ENCODE data around the gene VAV2.

VAV2 gene

DNA sequence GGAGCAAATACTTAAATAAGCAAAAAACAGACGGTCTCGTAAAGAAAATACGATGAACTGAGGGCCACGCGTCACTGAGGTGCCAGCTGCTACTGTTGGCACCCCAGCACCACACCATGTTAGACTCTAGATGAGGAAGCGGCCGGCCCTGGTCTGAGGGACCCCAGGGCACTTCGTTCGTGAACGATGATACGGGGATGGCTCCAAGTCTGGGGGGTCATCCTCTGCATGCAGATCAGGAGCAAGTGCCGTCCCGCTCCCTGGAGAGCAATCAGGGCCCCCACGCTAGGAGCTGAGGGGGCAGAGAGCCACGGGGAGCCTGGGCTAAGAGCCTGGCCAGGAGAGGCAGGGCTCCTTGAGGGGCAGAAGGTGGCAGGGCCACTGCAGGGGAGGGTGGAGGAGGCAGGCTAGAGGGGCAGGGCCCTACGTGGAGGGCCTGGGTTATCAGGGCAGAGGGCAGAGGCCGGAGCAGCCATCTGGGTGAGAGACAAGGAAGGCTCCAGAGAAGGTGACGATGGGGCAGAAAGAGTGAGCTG lies 278.1 kb downstream of the VAV2 start:
- DNase-seq (ENCODE audit: low spot score in 2 of 2): no peak
- ATAC-seq: no peak
- no peaks in the 10 kb centered on the region for H3K36me3 Mint-ChIP-seq
- peaks cover 5% of the 10 kb centered on the region for H3K4me1 Mint-ChIP-seq
- no peaks in the 10 kb centered on the region for H3K9me3 Mint-ChIP-seq
- H3K4me3 Mint-ChIP-seq: no peak overlapping the region
- peak overlapping the region; percentile 63 for H3K27ac Mint-ChIP-seq

DNA sequence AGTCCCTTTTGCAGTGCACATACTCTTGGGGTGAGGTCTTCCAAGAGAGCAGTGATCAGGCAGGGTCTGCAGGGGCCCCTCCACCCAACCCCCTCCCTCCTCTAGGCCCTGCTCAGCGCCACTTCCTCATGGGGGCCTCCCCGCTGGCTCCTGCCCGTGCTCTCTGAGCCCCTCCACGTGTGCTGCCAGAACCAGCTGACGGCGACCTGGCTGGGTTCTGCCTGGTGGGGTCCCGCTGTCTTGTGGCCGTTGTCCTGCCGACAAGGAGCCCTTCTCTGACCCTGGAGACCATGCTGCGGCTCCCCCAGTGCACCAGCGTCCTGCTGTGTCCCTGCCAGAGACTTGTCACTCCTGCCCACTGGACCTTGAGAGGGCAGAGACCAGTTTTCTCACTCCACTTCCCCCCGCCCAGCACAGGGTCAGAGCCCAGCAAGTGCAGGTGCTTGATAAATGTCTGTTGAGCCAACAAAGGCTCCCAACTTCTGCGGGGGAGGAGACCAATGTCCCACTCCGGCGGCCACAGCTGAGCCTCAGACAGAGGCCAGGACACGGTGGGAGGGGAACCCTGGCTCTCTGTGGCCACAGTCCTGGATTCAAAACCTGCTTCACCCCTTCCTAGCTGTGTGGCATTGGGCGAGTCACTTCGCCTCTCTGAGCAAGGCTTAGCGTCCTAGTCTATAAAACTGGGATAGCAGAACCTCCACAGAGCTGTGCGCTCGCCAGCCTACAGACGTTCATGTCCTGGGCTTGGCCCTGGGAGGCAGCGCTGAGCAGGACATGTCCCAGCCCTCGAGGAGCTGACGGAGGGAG lies 278.8 kb downstream of the VAV2 start:
- DNase-seq (ENCODE audit: low spot score in 2 of 2) (no peak), ATAC-seq (no peak)
- Mint-ChIP-seq H3K9me3 (no peaks in the 10 kb centered on the region), H3K36me3 (no peaks in the 10 kb centered on the region), H3K4me1 (peaks cover 5% of the 10 kb centered on the region), H3K4me3 (no peak overlapping the region), H3K27ac (no peak overlapping the region)

GRCh38 chr9:133712221-133713100 lies 279.7 kb downstream of the VAV2 start:
- Mint-ChIP-seq H3K4me3 (no peak overlapping the region), H3K36me3 (no peaks in the 10 kb centered on the region), H3K9me3 (no peaks in the 10 kb centered on the region), H3K4me1 (peaks cover 5% of the 10 kb centered on the region), H3K27ac (no peak overlapping the region)
- DNase-seq (ENCODE audit: low spot score in 2 of 2): no peak
- ATAC-seq: no peak
